K562 (cell line): Measurements from ENCODE around the gene PLEKHH2. TPM values are rescaled to one million over a fixed set of nuclear protein-coding genes. Genes with fewer than 3 reads are reported as not detected.

Source experiments
- ATAC-seq: fragments of 200-7000 bp; cut with Tn5 transposase; 3 replicates; pipeline ENCODE4 v1.9.1; 2020; ENCODE audit warnings: moderate library complexity
- BruUV-seq: library from RNA; stranded (reverse); fragments of 400-500 nt; replicated peaks from 2 replicates; lab custom pipeline; 2021; lab: Mats Ljungman, UMichigan
- CTCF ChIA-PET: fragments of 300-600 bp; formaldehyde crosslinking; extraction: SDS; loops from one replicate; lab custom pipeline; 2021; ENCODE audit warnings: low intra/inter-chr PET ratio; lab: Yijun Ruan, JAX
- POLR2A ChIA-PET: fragments of 300-600, 350-650 bp; sonication (Branson Sonifier 250); formaldehyde crosslinking; extraction: SDS; loops from one replicate; lab custom pipeline; 2021; ENCODE audit warnings: antibody characterized with exemption, inconsistent platforms; lab: Yijun Ruan, JAX
- DNase-seq, 4 experiments: peaks; one replicate each; pipeline versions ENCODE4 v3.0.0 to v3.0.0-alpha.2; 2011 to 2018; ENCODE audit warnings: low spot score in 3 of 4, mixed read lengths in 3 of 4; ENCODE audit errors: extremely low read depth in 1 of 4
- FAIRE-seq: peaks from 2 replicates; lab custom pipeline; 2011; peaks lifted over from hg19 to GRCh38; lab: Jason Lieb, UNC
- H2AFZ ChIP-seq: 2 replicates; pipeline ENCODE4 v1.6.0; 2011; ENCODE audit warnings: low read depth, low read length, control low read depth, inconsistent platforms
- H3K27ac ChIP-seq: fragments of 200-600 bp; 3 replicates; pipeline ENCODE4 v1.8.0; 2011; ENCODE audit warnings: low read depth, mild to moderate bottlenecking, control low read depth, inconsistent platforms, low read length, moderate library complexity, mixed read lengths; ENCODE audit errors: extremely low read depth
- H3K27me3 ChIP-seq, 2 experiments: fragments of 300-600 bp in 1 of 2; 2 replicates in 1 of 2; 3 replicates in 1 of 2; pipeline versions ENCODE4 v1.6.0 to v1.8.0; 2011; ENCODE audit warnings: inconsistent platforms in 2 of 2, low read length in 2 of 2, mild to moderate bottlenecking in 1 of 2, mixed read lengths in 1 of 2, moderate library complexity in 1 of 2; ENCODE audit not compliant: control insufficient read depth in 2 of 2, insufficient read depth in 2 of 2
- H3K36me3 ChIP-seq: fragments of 300-600 bp; 3 replicates; pipeline ENCODE4 v1.8.0; 2011; ENCODE audit warnings: mild to moderate bottlenecking, low read length, inconsistent platforms; ENCODE audit not compliant: control insufficient read depth, insufficient read depth
- H3K4me1 ChIP-seq, 2 experiments: fragments of 200-600 bp in 1 of 2; replicated peaks in 1 of 2; 2 replicates in 1 of 2; 3 replicates in 1 of 2; pipeline versions ENCODE4 v1.5.1 to v1.8.0; 2011; ENCODE audit warnings: inconsistent platforms in 2 of 2, low read length in 2 of 2, mild to moderate bottlenecking in 1 of 2, mixed read lengths in 1 of 2, moderate library complexity in 1 of 2; ENCODE audit not compliant: control insufficient read depth in 2 of 2, insufficient read depth in 2 of 2
- H3K4me2 ChIP-seq: 2 replicates; pipeline ENCODE4 v1.6.1; 2011; ENCODE audit warnings: low read length, control low read depth, inconsistent platforms, mixed read lengths; ENCODE audit not compliant: insufficient read depth
- H3K4me3 ChIP-seq: fragments of 200-600 bp; sonication (generic), shearing (Covaris generic); 2 replicates; pipeline ENCODE4 v1.5.1; 2016; ENCODE audit warnings: control low read depth, inconsistent platforms
- H3K79me2 ChIP-seq: fragments of 200-600 bp; 3 replicates; pipeline ENCODE4 v1.8.0; 2011; ENCODE audit warnings: low read length, inconsistent platforms; ENCODE audit not compliant: control insufficient read depth, insufficient read depth
- H3K9ac ChIP-seq, 2 experiments: 2 replicates each; pipeline versions ENCODE4 v1.6.0 to v1.6.1; 2011; ENCODE audit warnings: low read depth in 2 of 2, low read length in 2 of 2, control low read depth in 1 of 2, inconsistent platforms in 1 of 2, mild to moderate bottlenecking in 1 of 2, mixed read lengths in 1 of 2; ENCODE audit not compliant: insufficient read depth in 1 of 2
- H3K9me1 ChIP-seq: one replicate; pipeline ENCODE4 v1.6.0; 2011; ENCODE audit warnings: inconsistent platforms, mild to moderate bottlenecking, low read length, moderate library complexity; ENCODE audit not compliant: control insufficient read depth, insufficient read depth
- H3K9me3 ChIP-seq: replicated peaks from 2 replicates; pipeline ENCODE4 v1.5.1; 2011; ENCODE audit warnings: low read depth, low read length, inconsistent platforms; ENCODE audit not compliant: control insufficient read depth, insufficient read depth
- H4K20me1 ChIP-seq: replicated peaks from 2 replicates; pipeline ENCODE4 v1.6.1; 2011; ENCODE audit warnings: low read length, inconsistent platforms, mixed read lengths; ENCODE audit not compliant: control insufficient read depth, insufficient read depth
- CREB1 ChIP-seq, 2 experiments: sonication (generic) in 1 of 2; formaldehyde crosslinking in 1 of 2; IDR thresholded peaks; 2 replicates each; pipeline versions ENCODE4 v1.6.1 to v1.8.0; 2012 to 2022; ENCODE audit warnings: inconsistent platforms in 1 of 2, mild to moderate bottlenecking in 1 of 2, missing genetic modification reagents in 1 of 2, moderate library complexity in 1 of 2
- MCM7 ChIP-seq, 2 experiments: fragments of 450-650 bp; IDR thresholded peaks; 2 replicates each; pipeline ENCODE4 v1.6.1; 2016 to 2018
- MTA1 ChIP-seq: fragments of 450-650 bp; IDR thresholded peaks from 2 replicates; pipeline ENCODE4 v1.6.1; 2017; ENCODE audit warnings: borderline replicate concordance
- SRSF3 ChIP-seq: fragments of 200-400 bp; formaldehyde crosslinking; IDR thresholded peaks from 2 replicates; pipeline ENCODE4 v1.6.1; 2016; ENCODE audit warnings: mild to moderate bottlenecking, low read length, moderate library complexity; ENCODE audit not compliant: insufficient read depth
- STAT5A ChIP-seq: IDR thresholded peaks from 2 replicates; pipeline ENCODE4 v1.6.1; 2012; ENCODE audit warnings: low read length, inconsistent platforms, borderline replicate concordance
- TAF1 ChIP-seq: IDR thresholded peaks from 2 replicates; pipeline ENCODE4 v1.6.1; 2011; ENCODE audit warnings: mild to moderate bottlenecking, low read length, moderate library complexity; ENCODE audit not compliant: insufficient read depth, control insufficient read depth, severe bottlenecking; ENCODE audit errors: extremely low read depth
- ZNF282 ChIP-seq: sonication (generic); formaldehyde crosslinking; IDR thresholded peaks from 2 replicates; pipeline ENCODE4 v1.8.1; 2023; ENCODE audit warnings: missing genetic modification reagents
- WGBS: fragments of 100-300 bp; shearing (Covaris generic); methylation state at CpG from one replicate; pipeline ENCODE4 v1.1.6; 2016; ENCODE audit warnings: low coverage, mixed read lengths; ENCODE audit not compliant: insufficient coverage; ENCODE audit errors: missing lambda C conversion rate; 5-methylcytosine and 5-hydroxymethylcytosine counted together
- in situ Hi-C: fragments of 300-500 bp; cut with MboI; formaldehyde crosslinking; loops from 4 replicates; pipeline ENCODE4 v1.15.0; 2018; ENCODE audit warnings: inconsistent platforms, mixed read lengths
- intact Hi-C: fragments of 100-400 bp; cut with micrococcal nuclease; formaldehyde crosslinking; loops from 2 replicates; pipeline ENCODE4 v1.14.2; 2022
- polyA plus RNA-seq, 8 experiments: library from polyadenylated mRNA; depleted of rRNA in 4 of 8; stranded (reverse) in 5 of 8; unstranded in 3 of 8; fragments of >200 nt; fragmentation: Nextera tagmentation in 2 of 8; fragmentation: Illumina TruSeq in 1 of 8; extraction: Ambion mirVana in 2 of 8; extraction: Trizol in 1 of 8; gene quantifications; 2 replicates each; pipeline versions ENCODE4 v1.2.1 to v1.2.3, GENCODE V29; 2011 to 2014; ENCODE audit warnings: inconsistent platforms in 1 of 8, missing spikeins in 1 of 8
- total RNA-seq, 7 experiments: library from RNA; depleted of rRNA in 6 of 7; stranded (reverse); fragments of >200 nt in 6 of 7; fragmentation: Illumina TruSeq in 2 of 7; extraction: Trizol in 2 of 7; gene quantifications; 2 replicates each; pipeline versions ENCODE4 v1.2.1 to v1.2.3, GENCODE V29; 2011 to 2021; ENCODE audit warnings: low replicate concordance in 1 of 7
- TF ChIP-seq, protein P1 (sequence below): fragments of 450-650 bp; formaldehyde crosslinking; IDR thresholded peaks from 2 replicates; pipeline ENCODE4 v1.4.0; 2022; ENCODE audit warnings: mild to moderate bottlenecking, moderate library complexity
- TF ChIP-seq, protein P2 (sequence below): fragments of 250-450 bp; sonication (Bioruptor Pico); IDR thresholded peaks from 2 replicates; pipeline ENCODE4 v1.8.0; 2022; ENCODE audit warnings: moderate library complexity, mild to moderate bottlenecking, inconsistent platforms

PLEKHH2 gene
- total and polyA plus RNA-seq, 9 of the 15 experiments (the other 6 are each of a cell fraction or from before 2014, with no cell fraction given): 0.77 to 13.5 (median 2.7) TPM

DNA sequence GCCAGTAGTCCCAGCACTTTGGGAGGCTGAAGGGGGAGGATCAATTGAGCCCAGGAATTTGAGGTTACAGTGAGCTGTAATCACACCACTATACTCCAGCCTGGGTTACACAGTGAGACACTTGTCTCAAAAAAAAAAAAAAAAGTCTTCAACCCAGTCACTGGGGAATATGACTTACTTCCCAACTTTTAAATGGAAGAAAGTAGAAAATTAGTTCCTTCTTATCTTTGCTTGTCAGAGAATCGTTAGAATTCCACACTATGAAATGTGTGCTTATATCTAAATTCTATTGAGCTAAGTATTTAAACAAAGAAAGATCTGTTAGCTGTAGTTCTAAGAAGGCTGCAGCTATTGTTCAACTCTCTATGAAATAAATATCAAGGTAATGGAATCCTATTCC lies 159.1 kb downstream of the PLEKHH2 start:
- no peaks in the 10 kb centered on the region for H4K20me1 ChIP-seq
- FAIRE-seq (no peak), ATAC-seq (no peak), DNase-seq (no peak)
- H3K27ac ChIP-seq: no peak overlapping the region
- no peaks in the 10 kb centered on the region for H3K4me1 ChIP-seq
- WGBS: 33% methylated on average over 1 of the region's 1 CpG
- no peak overlapping the region for H3K4me2 ChIP-seq
- H3K9me1 ChIP-seq: no peaks in the 10 kb centered on the region
- H3K36me3 ChIP-seq: no peaks in the 10 kb centered on the region; the same call in 2 of the 3 replicates
- no peak for TF ChIP-seq SRSF3
- no peak for TF ChIP-seq TAF1
- TF ChIP-seq, protein P1, sequence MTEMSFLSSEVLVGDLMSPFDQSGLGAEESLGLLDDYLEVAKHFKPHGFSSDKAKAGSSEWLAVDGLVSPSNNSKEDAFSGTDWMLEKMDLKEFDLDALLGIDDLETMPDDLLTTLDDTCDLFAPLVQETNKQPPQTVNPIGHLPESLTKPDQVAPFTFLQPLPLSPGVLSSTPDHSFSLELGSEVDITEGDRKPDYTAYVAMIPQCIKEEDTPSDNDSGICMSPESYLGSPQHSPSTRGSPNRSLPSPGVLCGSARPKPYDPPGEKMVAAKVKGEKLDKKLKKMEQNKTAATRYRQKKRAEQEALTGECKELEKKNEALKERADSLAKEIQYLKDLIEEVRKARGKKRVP (CRISPR knock-in tag): no peak
- TF ChIP-seq MCM7 (IDR thresholded peaks at IDR 0.05): no peak
- TF ChIP-seq MTA1: no peak
- TF ChIP-seq, protein P2, sequence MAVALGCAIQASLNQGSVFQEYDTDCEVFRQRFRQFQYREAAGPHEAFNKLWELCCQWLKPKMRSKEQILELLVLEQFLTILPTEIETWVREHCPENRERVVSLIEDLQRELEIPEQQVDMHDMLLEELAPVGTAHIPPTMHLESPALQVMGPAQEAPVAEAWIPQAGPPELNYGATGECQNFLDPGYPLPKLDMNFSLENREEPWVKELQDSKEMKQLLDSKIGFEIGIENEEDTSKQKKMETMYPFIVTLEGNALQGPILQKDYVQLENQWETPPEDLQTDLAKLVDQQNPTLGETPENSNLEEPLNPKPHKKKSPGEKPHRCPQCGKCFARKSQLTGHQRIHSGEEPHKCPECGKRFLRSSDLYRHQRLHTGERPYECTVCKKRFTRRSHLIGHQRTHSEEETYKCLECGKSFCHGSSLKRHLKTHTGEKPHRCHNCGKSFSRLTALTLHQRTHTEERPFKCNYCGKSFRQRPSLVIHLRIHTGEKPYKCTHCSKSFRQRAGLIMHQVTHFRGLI: no peak
- no peak for TF ChIP-seq ZNF282
- no peak for TF ChIP-seq CREB1 (IDR thresholded peaks at IDR 0.05)
- no peak for TF ChIP-seq CREB1 (CRISPR knock-in tag; IDR thresholded peaks at IDR 0.05)
- no peak for TF ChIP-seq STAT5A
- POLR2A ChIA-PET: interaction anchor here (0.6 to 0.8 kb wide), 2 partner anchors 22 to 43 kb away, joined by 3 to 5 read pairs; partner anchors contain the start of gene DYNC2LI1
- no TSS peak for BruUV-seq
- in situ Hi-C loops: no loop called here
- CTCF ChIA-PET: no interaction called here
- H3K79me2 ChIP-seq: no peaks in the 10 kb centered on the region
- no peak overlapping the region for H3K9ac ChIP-seq
- H3K9me3 ChIP-seq: no peaks in the 10 kb centered on the region
- intact Hi-C loops: no loop called here
- no peak overlapping the region for H2AFZ ChIP-seq
- H3K27me3 ChIP-seq: no peaks in the 10 kb centered on the region
- no peak overlapping the region for H3K4me3 ChIP-seq
